GM18858 (cell line): Measurements from ENCODE around the gene NR1D1.

ENCODE experiments used
- ATAC-seq: cut with Tn5 transposase; IDR thresholded peaks from one replicate; pipeline ENCODE4 v1.9.1; 2021; ENCODE audit not compliant: unreplicated experiment

NR1D1 gene

DNA sequence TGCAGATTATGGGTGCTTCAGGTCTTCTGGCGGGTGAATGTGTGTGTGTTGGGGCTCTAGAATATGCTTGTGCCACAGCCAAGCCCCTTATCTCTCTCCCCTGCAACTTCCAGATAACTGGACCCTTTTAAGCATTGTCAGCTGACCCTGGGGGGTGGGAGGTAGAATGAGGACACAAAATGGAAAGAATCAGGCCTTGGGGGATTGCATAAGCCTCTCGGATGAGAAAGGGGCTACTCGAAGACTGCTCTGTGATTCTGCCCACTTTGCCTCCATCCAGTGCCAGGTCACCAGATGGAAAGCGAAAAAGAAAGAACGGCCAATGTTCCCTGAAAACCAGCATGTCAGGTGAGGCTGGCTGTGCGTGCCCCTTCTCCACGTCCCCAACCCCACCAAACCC lies 23.8 kb downstream of the NR1D1 start:
- no peak for ATAC-seq

GRCh38 chr17:40075942-40076498 lies 24.4 kb downstream of the NR1D1 start:
- ATAC-seq = no peak

DNA sequence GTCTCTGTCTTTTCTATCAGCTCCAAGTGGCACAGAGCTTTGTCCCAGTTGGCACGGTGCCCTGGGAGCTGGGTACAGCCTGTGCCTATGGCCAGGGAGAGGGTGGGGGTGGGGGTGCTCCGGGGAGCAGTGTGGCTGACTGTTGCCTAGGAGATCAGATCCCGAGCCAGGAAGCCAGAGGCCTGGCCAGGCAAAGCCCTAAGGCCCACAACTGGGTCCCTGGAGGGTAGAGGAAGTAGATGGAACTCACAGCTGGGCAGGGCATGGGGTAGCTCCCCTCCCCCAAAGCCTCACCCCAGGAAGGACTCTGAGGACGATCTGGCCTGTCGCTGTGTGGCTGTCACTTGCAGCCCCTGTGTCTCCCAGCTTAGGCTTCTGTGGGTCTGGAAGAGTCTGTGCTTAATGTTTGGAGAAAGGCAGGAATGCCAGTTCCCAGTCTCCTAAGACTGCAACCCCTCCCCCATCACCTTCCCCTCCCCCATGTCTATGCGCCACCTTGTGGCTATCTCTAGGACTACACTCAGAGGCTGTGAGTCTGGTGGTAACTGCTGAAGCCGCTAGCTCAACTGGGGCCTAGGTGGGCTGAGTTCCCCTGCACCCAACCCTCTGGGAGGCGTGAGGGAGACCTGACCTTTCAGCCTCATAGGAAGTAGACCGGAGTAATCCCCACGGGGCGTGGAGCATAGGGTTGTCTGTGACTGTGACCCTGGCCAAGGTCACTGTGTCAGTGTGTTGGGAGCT lies 25.0 kb downstream of the NR1D1 start:
- no peak for ATAC-seq

- ATAC-seq = no peak
Measured at GRCh38 chr17:40074871-40075200, 25.6 kb downstream of the NR1D1 start.

GRCh38 chr17:40074175-40074512 lies 26.2 kb downstream of the NR1D1 start:
- no peak for ATAC-seq

DNA sequence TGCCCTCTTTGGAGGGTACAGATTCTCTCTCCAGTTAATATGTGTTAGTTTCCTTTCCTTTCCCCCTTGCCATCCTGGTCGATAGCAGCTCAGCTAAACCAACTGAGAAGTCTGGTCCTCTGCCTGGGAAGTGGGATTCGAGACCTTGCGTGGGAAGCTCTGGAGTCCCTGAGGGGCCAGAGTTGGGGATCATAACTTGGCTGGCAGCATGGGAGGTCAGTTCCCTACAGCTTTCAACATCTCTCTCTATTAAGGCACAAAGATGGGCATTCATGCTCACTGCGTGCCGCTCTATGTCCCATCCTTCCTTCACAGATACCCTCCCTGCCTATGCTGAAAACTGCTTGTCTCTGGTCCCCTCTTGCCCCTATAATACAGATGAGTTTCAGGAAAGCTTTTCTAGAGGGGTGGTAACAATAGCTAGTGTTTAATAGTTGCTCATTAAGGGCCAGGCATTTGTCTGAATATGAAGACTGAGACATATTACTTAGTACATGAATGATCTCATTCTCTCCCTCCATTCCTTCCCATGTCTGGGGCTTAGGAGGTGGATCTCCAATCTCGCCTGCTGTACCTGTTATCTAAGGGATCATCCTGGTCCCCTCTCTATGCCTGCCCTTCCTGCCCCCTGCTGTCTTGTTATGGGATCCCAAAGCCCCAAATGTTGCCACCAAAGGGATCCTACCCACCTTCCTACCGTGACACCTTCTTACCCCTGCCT lies 26.8 kb downstream of the NR1D1 start:
- no peak for ATAC-seq

DNA sequence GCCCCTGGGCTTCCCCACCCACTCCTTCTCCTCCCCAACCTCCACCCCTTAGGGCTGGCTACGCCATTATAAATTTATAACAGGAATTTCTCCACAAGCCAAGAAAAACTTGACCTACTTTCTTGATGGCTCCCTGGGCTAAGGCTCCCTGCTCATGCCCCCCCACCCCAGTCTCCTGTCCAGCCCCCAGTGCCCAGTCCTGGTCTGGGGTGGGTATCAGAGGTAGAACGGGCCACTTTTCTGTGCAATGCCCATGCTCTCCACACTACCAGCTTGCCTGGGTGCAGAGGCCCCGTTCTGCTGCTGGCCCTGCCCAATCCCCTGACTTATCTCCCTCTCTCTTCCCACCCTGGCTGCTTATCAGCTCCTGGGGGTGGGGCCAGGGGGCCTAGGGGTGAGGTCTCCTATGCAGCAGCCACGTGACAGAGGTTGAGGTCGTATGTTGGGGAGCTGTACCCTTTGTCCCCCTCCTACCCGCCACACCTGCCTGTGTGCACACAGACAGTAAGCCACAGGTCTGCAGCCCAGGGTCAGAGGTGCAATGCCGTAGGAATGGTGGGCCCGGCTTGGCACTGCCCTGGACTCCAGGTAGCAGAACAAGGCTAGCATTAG lies 27.5 kb downstream of the NR1D1 start:
- no peak for ATAC-seq

- no peak for ATAC-seq
Measured at GRCh38 chr17:40072040-40072734, 28.2 kb downstream of the NR1D1 start.

DNA sequence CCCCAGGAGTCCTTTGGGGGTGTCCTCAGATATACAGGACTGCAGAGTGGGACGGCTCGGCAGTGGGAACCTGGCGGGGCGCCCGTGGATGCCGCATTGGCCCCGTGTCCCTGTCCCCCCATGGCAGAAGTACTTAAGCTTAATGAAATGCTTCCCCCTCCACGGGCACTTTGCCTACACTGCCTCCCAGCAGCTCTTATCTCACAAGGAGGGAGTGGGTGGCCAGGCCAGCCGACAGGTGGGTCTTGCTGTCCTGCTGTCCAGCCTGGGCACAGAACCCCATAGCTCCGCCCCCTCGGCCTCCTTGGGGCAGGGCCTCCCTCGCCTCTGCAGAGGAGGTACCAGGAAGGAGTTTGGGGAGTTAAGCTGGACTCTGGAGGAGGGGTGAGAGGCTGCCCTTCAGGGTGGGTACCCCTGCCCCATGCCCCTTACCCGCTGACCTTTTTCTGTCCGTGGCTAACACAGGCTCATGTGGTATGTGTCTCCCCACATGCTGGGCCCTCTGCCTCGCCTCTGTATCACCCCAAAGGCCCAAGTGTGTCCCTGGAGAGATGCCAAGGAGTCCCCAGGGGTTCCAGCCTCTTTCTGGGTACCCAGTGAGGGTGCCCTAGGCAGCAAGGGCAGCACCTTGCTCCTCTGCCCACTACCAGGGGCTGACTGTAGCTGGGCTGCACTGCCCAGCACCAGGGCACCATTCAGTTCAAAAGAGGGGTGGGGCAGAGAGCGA lies 28.9 kb downstream of the NR1D1 start:
- no peak for ATAC-seq

GRCh38 chr17:40070709-40071312 lies 29.6 kb downstream of the NR1D1 start:
- ATAC-seq = no peak

- ATAC-seq = no peak
Measured at GRCh38 chr17:40069751-40070708, 30.4 kb downstream of the NR1D1 start.

GRCh38 chr17:40068917-40069750 lies 31.3 kb downstream of the NR1D1 start:
- ATAC-seq = no peak

GRCh38 chr17:40068584-40068916 lies 31.8 kb downstream of the NR1D1 start:
- ATAC-seq = no peak

GRCh38 chr17:40068129-40068581 lies 32.2 kb downstream of the NR1D1 start:
- ATAC-seq = no peak

- no peak for ATAC-seq
Measured at GRCh38 chr17:40067710-40068109, 32.7 kb downstream of the NR1D1 start.

DNA sequence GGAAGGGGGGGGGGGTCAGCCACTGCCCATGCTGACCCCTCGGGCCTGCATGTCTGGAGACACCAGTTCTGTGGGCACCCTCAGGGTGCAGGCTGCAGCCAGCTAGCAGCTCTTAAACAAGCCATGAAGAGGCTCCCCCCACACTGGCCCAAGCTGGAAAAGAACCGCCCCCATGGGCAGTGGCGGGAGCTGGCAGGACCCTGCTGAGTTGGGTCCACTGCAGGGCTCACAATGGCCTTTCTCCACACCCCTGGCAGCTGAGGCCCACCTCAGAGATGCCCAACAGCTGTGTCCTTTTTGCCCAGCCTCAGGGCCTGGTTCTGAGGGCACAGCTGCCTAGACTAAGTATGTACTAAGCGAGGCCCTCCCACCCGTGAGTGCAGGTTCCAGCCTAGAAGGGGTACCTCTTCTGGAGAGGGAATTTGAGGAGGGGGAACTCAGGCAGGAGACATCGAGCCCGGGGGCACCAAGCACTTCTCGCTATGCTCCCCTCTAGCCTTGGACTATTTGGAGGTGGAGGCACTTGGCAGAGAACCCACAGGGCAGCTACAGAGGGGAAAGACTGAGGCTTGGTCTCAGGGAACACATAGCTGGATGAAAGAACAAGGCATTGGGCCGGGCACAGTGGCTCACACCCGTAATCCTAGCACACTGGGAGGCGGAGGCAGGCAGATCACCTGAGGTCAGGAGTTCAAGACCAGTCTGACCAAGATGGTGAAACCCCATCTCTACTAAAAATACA lies 34.4 kb downstream of the NR1D1 start:
- ATAC-seq = no peak

DNA sequence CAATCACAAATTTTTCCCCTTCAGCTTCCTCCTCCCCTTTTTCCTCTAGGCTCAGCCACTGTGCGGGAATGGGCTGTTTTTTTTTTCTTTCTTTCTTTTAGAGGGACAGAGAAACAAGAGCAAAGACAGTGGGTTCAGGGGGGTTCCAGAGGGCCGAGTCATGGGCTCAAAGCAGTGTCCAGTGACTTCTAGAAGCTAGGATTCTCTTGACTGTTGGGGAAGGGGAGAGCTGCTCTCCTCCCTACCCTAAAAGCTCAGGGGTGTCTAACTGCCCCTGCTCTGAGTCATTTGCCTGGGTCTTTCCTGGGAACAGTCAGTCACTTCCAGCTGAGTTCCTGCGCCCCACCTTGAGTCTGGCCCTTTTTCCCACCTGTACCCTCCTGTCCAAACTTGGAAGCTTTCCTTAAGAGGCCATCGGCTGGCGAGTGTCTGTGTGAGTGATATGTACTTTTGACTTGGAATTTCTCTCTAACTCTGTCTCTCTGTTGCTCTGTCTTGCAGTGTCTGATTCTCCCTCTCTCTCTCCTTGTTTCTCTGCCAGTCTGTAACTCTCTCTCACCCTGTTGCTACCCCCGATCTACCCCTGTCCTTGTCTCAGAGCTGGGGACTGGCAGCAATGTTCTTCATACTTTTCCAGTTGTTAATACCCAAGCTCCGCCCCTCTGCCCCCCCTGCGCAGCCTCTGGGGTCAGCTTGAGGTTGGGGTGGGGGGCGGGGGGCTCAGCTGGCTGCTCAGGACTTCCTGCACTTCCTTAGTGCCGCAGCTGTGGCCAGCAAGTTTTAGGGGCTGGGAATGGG lies 35.2 kb downstream of the NR1D1 start:
- ATAC-seq = no peak
